Activated CD4-positive, CD25-positive, alpha-beta regulatory T cell treated with anti-CD3 and anti-CD28 coated beads, Interleukin-2, amount 50 U/mL, for 24 hours (primary cell): Measurements from ENCODE around the gene MIA2.

ENCODE experiments used
- ATAC-seq, 2 donors: fragments of 150-1000 bp; cut with Tn5 transposase; one replicate each; pipeline ENCODE4 v1.10.0; 2021; ENCODE audit warnings: mild to moderate bottlenecking in 1 of 2, moderate library complexity in 1 of 2

MIA2 gene

GRCh38 chr14:39406560-39406959 lies 172.8 kb downstream of the MIA2 start:
- no peak for ATAC-seq

- no peak for ATAC-seq
Observed at GRCh38 chr14:39416072-39416471, 182.4 kb downstream of the MIA2 start.

GRCh38 chr14:39417014-39417413 lies 183.3 kb downstream of the MIA2 start:
- ATAC-seq, result no peak

DNA sequence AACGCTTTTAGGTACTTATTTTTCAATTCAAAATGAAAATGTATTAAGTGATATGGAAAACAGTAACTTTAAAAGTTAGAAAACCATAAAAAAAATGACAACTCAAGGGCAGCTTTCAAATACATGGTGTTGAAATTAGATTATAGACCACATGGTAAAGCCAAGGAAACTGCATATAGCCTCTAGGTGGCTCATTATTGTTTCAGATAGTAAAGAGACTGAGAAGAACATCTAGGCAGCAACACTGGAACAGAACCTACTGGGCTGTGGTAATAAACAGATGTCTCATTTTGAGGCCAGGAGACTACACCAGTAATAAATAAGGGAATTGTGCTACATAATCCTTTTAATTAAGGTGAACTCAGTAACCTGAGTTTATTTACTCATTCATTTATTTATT lies 185.6 kb downstream of the MIA2 start:
- no peak for ATAC-seq

DNA sequence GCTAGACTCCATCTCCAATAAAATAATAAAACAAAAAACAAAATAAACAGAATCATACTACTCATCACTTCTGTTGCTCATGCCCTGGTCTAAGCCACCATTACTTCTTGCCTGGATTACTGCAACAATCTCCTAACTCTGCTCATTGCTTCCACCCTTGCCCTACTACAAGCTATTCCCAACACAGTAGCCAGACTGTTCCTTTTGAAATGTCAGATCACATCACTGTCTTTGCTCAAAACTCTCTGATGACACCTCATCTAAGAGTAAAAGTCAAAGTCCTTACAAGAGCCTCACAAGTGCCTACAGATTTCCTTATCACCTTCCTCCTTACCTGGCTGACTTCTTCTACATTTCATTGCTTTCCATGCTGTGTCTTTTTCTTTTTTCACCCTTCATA lies 188.5 kb downstream of the MIA2 start:
- ATAC-seq, result no peak

GRCh38 chr14:39423793-39424192 lies 190.1 kb downstream of the MIA2 start:
- no peak for ATAC-seq

DNA sequence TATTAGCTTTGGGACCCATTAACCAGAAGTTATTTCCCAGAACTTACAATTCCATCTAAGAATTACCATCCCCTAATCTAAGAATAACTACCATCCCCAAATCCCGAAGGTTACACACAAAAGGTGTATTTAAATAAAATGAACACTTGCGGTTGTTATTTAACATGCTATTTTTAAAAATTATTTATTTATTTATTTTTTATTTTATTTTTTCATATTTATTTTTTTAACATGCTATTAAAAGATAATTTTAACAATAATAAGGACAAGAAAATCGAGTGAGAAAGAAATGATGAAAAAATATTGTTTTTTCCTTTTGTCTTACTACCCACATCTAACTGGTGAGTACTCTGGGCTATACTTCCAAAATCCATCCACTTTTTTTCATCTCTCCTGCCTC lies 192.2 kb downstream of the MIA2 start:
- ATAC-seq, result no peak

- ATAC-seq, result no peak
Observed at GRCh38 chr14:39426605-39427004, 192.9 kb downstream of the MIA2 start.

DNA sequence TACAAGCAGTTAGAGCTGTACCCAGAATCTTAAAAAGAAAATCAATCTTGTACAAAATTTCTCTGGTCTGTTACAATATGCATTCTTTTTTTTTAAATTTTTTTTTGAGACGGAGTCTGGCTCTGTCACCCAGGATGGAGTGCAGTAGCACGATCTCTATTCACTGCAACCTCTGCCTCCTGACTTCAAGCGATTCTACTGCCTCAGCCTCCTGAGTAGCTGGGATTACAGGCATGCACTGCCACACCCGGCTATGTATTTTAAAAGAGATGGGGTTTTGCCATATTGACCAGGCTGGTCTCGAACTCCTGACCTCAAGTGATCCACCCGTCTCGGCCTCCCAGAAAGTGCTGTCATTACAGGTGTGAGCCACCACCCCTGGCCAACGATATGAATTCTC lies 194.4 kb downstream of the MIA2 start:
- no peak for ATAC-seq

- ATAC-seq, result peak; percentile 1
Observed at GRCh38 chr14:39430762-39431415, 197.2 kb downstream of the MIA2 start.

- ATAC-seq, result peak; percentile 2 to 11
Observed at GRCh38 chr14:39431416-39432178, 197.9 kb downstream of the MIA2 start.

DNA sequence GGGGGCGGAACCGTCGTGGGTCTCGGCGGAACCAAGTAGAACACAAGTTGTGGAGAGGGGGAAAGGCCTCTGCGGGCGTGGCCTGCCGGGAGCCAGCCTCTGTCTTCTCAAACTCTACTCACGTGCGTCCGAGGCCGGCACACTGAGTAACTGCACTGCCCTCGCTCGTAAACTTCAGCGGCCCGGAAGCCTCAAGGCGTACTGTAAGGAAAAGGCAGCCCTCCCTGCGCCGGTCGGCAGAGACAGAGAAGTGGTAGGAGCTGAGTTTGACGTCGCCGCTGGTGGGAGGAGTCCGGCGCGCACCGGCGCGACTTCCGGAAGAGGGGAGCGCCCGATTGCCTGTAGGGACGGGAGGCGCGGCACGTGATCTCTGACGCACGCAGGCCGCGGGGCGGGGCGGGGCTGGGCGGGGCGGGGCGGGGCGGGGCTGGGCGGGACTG lies 198.5 kb downstream of the MIA2 start, which contains the start of gene FBXO33:
Gene FBXO33 (minus strand): TSS at position 255 of the 440 bp plus-strand sequence. CDS start 271 bp downstream, outside the sequence.
- peak; percentile 86 to 89 for ATAC-seq

DNA sequence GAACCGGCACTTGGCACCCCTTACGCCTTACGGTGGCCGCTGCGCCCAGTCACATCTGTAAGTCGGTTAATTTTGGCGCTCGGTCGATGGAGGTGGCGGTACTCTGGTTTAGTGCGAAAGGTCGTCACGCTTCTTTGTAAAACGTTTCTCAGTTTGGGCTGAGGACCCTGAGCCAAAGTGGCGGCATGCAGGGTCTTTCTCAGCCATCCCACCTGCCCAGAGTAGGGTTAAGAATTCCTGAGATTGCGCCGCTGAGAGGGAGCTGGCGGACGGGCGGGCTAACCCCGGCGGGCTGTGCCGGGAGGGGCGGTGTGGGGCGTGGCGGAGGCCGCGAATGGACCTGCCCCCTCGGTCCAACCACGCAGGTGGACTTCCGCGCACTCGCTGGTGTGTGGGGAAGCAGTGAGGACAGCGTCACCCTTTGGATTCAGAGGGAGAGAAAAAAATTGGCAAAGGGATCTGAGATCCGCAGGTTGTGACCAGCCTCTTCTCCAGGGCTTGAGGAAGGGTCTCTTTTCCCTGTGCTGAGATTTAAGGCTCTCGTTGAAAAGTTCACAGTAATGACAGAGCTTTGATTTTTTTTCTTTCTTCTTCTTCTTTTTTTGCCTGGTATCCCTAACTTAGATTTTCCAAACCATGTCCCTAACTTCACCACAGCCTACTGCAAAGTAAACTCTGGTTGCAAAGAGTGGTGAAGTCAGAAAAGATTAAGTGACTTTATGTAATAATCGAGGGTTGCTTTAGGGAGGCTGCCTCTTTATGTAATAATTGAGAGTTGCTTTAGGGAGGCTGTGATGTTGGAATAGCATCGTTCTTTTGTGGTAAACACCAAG lies 199.1 kb downstream of the MIA2 start:
- peak; percentile 49 to 54 for ATAC-seq

DNA sequence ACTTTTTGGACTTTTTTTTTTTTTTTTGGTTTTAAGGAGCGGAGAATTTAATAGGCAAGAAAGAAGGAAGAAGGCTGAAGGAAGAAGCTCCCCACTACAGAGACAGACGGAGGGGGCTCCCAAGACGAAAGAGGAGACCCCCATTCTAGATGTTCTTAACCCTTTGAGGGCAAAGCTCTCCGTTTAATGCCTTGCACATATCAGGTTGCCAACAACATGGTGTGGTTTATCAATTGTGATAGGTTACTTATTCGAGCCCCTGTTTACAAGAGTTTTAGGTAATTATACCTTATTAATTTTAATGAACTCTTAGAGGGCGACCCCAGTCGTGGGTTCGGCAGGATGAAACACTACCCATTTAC lies 199.7 kb downstream of the MIA2 start:
- ATAC-seq, result no peak

GRCh38 chr14:39434401-39434800 lies 200.7 kb downstream of the MIA2 start:
- ATAC-seq, result no peak

- ATAC-seq, result no peak
Observed at GRCh38 chr14:39435241-39435640, 201.5 kb downstream of the MIA2 start.
